Activated naive CD8-positive, alpha-beta T cell treated with anti-CD3 and anti-CD28 coated beads, Interleukin-2, amount 50 U/mL, for 24 hours (primary cell): Measurements from ENCODE around the gene SYNDIG1L.
"Not testable (repeated sequence)": the region's sequence is repeated elsewhere in the genome, so short reads cannot be mapped to it uniquely, and the experiment has no call there.

Source experiments
- ATAC-seq: fragments of 150-1000 bp; cut with Tn5 transposase; one replicate; pipeline ENCODE4 v1.10.0; 2021
- DNase-seq: peaks from one replicate; pipeline ENCODE4 v3.0.0; 2021
- H3K27ac Mint-ChIP-seq: one replicate; pipeline ENCODE4 v1.8.0; 2021; ENCODE audit warnings: mild to moderate bottlenecking, mixed read lengths
- H3K27me3 Mint-ChIP-seq: one replicate; pipeline ENCODE4 v1.8.0; 2021; ENCODE audit warnings: mixed read lengths
- H3K36me3 Mint-ChIP-seq: one replicate; pipeline ENCODE4 v1.8.0; 2021; ENCODE audit warnings: low read depth, mixed read lengths
- H3K4me1 Mint-ChIP-seq: one replicate; pipeline ENCODE4 v1.8.0; 2021; ENCODE audit warnings: mixed read lengths
- H3K4me3 Mint-ChIP-seq: one replicate; pipeline ENCODE4 v1.8.0; 2021; ENCODE audit warnings: mild to moderate bottlenecking, moderate library complexity, mixed read lengths
- H3K9me3 Mint-ChIP-seq: one replicate; pipeline ENCODE4 v1.8.0; 2021; ENCODE audit warnings: mixed read lengths

SYNDIG1L gene

DNA sequence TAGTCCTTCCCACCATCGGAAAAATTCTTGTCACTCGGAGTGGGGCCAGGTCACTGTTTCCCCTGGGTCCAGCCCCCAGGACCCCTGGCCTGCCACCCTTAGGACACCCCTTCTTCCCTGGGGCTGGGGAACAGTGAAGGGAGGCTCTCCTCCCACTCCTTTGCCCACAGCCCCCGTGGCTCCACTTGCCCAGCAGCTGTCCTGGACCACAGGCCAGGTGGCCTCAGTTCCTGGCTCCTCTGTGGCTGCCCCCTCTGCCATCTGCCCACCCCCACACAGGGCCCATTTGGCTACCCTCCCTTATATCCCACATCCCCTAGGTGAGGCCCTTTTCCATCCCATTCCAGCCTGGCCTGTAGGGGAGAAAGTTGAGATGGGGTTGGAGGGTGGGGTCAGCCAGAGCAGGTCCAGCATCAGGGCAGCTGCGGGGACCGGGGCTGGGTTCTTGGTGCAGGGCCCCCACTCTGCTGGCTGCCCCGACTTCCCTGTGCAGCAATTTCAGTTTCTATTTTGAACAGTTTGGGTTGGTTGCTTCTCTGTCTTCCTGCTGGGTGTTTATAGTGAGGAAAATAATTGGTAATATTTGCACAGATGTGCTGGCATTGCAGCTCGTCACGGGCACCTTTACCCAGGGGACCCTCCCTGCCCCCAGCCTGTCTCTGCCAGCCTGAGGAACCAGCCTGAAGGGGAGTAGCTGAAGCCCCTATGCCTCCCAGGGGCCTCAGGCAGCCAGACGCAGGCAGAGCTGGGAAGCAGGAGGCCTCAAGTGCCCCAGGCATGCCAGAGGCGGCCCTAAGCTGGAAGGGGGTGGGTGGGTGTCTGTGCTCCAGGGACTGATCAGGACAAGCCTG is 23.4 kb downstream of the SYNDIG1L start:
- Mint-ChIP-seq H3K27ac (no peak overlapping the region), H3K4me1 (peaks cover 22% of the 10 kb centered on the region)

GRCh38 chr14:74401504-74402241 is 24.3 kb downstream of the SYNDIG1L start:
- Mint-ChIP-seq H3K4me1 (peaks cover 22% of the 10 kb centered on the region), H3K9me3 (no peaks in the 10 kb centered on the region), H3K27ac (peak overlapping the region; percentile 68), H3K4me3 (peak overlapping the region; percentile 61), H3K36me3 (no peaks in the 10 kb centered on the region), H3K27me3 (no peaks in the 10 kb centered on the region)
- peak; percentile 66 for DNase-seq
- peak; percentile 90 for ATAC-seq

More for the DNA sequence above, 23.4 kb downstream of the SYNDIG1L start:
- Mint-ChIP-seq H3K4me3 (peak overlapping the region; percentile 8), H3K36me3 (no peaks in the 10 kb centered on the region), H3K27me3 (no peaks in the 10 kb centered on the region), H3K9me3 (no peaks in the 10 kb centered on the region)
- DNase-seq (no peak), ATAC-seq (no peak)

- Mint-ChIP-seq H3K4me3 (peak overlapping the region; percentile 61), H3K27me3 (no peaks in the 10 kb centered on the region), H3K4me1 (peaks cover 22% of the 10 kb centered on the region), H3K27ac (peak overlapping the region; percentile 68), H3K36me3 (no peaks in the 10 kb centered on the region), H3K9me3 (no peaks in the 10 kb centered on the region)
- ATAC-seq (peak; percentile 14), DNase-seq (no peak)
These were observed 25.0 kb downstream of the SYNDIG1L start for GRCh38 chr14:74400919-74401503.

DNA sequence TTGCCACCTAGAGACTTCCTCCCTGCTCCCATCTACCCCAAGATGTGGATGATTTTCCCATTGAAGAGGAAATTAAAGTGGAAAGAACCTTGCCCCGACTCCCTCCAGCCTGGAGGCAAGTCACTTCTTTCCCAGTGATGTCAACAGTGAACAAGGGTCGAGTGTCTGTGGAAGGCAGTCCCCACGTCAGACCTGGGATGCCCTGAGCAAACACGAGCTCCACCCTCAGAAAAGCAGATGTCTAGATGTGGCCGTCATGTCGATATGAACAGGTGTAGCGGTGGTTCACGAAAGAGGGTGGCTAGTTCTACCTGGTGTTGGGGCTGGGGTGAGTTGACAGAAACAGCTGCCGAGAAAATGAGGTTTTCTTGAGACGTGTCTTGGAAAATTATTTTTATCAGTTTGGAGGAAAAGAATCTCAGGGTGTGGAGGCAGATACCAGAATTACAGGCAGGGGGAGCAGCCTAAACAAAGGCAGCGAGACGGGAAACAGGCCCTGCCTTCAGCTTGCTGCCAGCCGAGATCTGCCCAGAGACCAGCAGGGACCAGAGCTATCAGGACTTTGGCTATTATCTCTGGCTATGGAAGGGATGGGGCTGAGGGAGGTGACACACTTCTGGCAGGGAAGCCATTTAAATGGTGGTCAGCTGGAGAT is 25.9 kb downstream of the SYNDIG1L start:
- Mint-ChIP-seq H3K9me3 (no peaks in the 10 kb centered on the region), H3K4me3 (no peak overlapping the region), H3K27ac (no peak overlapping the region), H3K27me3 (no peaks in the 10 kb centered on the region), H3K4me1 (peaks cover 22% of the 10 kb centered on the region), H3K36me3 (no peaks in the 10 kb centered on the region)
- ATAC-seq: no peak
- no peak for DNase-seq

DNA sequence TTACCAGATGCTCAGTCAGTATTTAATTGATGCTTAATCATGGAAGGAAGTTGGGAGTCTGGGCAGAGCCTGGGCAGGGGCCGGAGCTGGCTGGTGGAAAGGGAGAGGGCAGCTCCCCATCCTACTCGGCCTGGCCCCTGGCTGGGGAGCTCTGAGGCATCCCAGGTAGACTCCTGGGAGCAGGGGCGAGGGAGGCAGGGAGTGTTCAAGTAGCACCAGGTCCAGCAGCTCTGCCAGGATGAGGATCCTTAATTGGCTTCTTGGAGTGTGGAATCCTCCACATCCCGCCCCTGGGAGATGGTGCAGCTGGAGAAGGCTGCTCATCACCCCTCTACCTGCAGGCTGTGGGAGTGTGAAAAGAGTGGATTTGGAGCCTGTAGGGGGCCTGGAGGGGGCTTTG is 30.9 kb downstream of the SYNDIG1L start:
- H3K27me3 Mint-ChIP-seq: peaks cover 5% of the 10 kb centered on the region
- no peaks in the 10 kb centered on the region for H3K4me1 Mint-ChIP-seq
- H3K4me3 Mint-ChIP-seq: no peak overlapping the region
- H3K9me3 Mint-ChIP-seq: no peaks in the 10 kb centered on the region
- no peak for ATAC-seq
- no peak for DNase-seq
- H3K27ac Mint-ChIP-seq: no peak overlapping the region
- no peaks in the 10 kb centered on the region for H3K36me3 Mint-ChIP-seq

GRCh38 chr14:74394549-74394948 is 31.5 kb downstream of the SYNDIG1L start:
- Mint-ChIP-seq H3K4me3 (no peak overlapping the region), H3K36me3 (no peaks in the 10 kb centered on the region), H3K9me3 (no peaks in the 10 kb centered on the region), H3K4me1 (no peaks in the 10 kb centered on the region), H3K27me3 (peaks cover 5% of the 10 kb centered on the region), H3K27ac (no peak overlapping the region)
- DNase-seq: no peak
- ATAC-seq: no peak

- no peak for ATAC-seq
- Mint-ChIP-seq H3K27me3 (peaks cover 5% of the 10 kb centered on the region), H3K4me1 (no peaks in the 10 kb centered on the region), H3K27ac (no peak overlapping the region), H3K36me3 (no peaks in the 10 kb centered on the region), H3K9me3 (no peaks in the 10 kb centered on the region), H3K4me3 (no peak overlapping the region)
- DNase-seq: no peak
These were observed 33.1 kb downstream of the SYNDIG1L start for GRCh38 chr14:74392616-74393570.

DNA sequence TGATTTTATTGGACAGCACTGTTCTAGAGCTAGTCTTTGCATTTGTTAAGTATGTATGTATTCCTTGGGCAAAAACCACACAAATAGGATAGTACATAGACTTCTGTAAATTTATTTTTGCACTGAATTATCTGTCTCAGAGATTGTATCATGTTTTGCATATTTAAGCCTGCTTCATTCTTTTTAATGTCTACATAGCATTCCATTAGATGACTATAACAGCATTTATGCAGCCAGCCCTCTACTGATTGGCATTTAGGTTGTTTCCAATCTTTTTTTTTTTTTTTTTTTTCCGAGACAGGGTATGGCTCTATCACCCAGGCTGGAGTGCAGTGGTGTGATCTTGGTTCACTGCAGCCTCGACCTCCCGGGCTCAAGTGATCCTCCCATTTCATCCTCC is 34.5 kb downstream of the SYNDIG1L start:
- Mint-ChIP-seq H3K27me3 (peaks cover 5% of the 10 kb centered on the region), H3K4me3 (no peak overlapping the region), H3K36me3 (no peaks in the 10 kb centered on the region), H3K4me1 (no peaks in the 10 kb centered on the region), H3K27ac (no peak overlapping the region), H3K9me3 (no peaks in the 10 kb centered on the region)
- DNase-seq: no peak
- no peak for ATAC-seq

DNA sequence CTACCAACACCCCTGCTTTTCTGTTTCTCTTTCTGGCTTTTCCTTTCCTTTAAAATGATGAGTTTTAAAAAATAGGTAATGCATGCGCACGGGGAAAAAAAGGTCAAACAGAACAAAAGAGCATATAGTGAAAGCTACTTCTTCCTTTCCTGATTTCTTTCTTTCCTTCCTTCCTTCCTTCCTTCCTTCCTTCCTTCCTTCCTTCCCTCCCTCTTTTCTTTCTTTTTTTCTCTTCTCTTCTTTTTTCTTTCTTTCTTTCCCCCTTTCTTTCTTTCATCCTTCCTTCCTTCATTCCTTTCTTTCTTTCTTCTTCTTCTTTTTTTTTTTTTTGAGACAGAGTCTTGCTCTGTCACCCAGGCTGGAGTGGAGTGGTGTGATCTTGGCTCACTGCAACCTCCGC is 35.5 kb downstream of the SYNDIG1L start:
- not testable (repeated sequence) for H3K4me1 Mint-ChIP-seq, DNase-seq, H3K9me3 Mint-ChIP-seq, H3K4me3 Mint-ChIP-seq, H3K27me3 Mint-ChIP-seq, ATAC-seq, H3K36me3 Mint-ChIP-seq, H3K27ac Mint-ChIP-seq

DNA sequence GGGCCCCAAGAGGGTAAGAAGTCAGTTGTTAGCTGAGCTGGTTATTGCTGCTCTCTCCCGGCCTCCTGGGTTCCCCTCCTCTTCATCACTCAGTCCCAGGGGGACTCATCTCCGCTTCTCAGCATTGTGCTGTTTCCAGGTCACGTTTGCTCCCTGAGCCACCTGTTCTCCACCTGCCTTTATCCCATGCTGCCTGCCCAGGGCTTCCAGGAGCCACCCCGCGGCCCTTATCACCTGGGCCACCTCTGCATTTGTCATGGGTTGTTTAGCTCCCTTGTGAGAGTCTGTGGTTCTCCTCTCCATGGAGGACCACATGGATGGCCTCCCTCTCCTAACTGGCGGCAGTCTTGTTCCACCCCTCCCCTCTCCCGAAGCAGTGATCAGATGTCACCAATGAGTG is 36.0 kb downstream of the SYNDIG1L start:
- Mint-ChIP-seq H3K4me3 (no peak overlapping the region), H3K36me3 (no peaks in the 10 kb centered on the region), H3K4me1 (no peaks in the 10 kb centered on the region), H3K27ac (no peak overlapping the region), H3K27me3 (peaks cover 5% of the 10 kb centered on the region), H3K9me3 (no peaks in the 10 kb centered on the region)
- ATAC-seq (no peak), DNase-seq (no peak)

- DNase-seq (no peak), ATAC-seq (no peak)
- H3K9me3 Mint-ChIP-seq: no peaks in the 10 kb centered on the region
- H3K4me1 Mint-ChIP-seq: no peaks in the 10 kb centered on the region
- H3K27me3 Mint-ChIP-seq: no peaks in the 10 kb centered on the region
- no peak overlapping the region for H3K4me3 Mint-ChIP-seq
- H3K27ac Mint-ChIP-seq: no peak overlapping the region
- H3K36me3 Mint-ChIP-seq: no peaks in the 10 kb centered on the region
These were observed 43.8 kb downstream of the SYNDIG1L start for GRCh38 chr14:74382231-74382630.

DNA sequence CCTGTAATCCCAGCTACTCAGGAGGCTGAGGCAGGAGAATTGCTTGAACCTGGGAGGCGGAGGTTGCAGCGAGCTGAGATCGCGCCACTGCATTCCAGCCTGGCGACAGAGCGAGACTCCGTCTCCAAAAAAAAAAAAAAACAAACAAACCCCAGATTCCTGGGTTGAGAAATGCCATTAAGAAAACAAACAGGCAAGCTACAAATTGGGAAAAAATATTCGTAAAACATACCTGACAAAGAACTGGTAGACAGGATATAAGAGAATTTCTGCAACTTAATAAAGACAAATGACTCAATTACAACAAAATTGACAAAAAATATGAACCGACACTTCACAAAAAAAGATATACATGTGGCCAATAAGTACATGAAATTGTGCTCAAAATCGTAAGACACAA is 44.4 kb downstream of the SYNDIG1L start:
- H3K36me3 Mint-ChIP-seq, H3K4me1 Mint-ChIP-seq, DNase-seq, ATAC-seq, H3K4me3 Mint-ChIP-seq, H3K9me3 Mint-ChIP-seq, H3K27me3 Mint-ChIP-seq, H3K27ac Mint-ChIP-seq: not testable (repeated sequence)

GRCh38 chr14:74380845-74381244 is 45.2 kb downstream of the SYNDIG1L start:
- Mint-ChIP-seq H3K27me3 (no peaks in the 10 kb centered on the region), H3K36me3 (no peaks in the 10 kb centered on the region), H3K9me3 (no peaks in the 10 kb centered on the region), H3K4me1 (no peaks in the 10 kb centered on the region), H3K27ac (no peak overlapping the region), H3K4me3 (no peak overlapping the region)
- ATAC-seq (no peak), DNase-seq (no peak)

DNA sequence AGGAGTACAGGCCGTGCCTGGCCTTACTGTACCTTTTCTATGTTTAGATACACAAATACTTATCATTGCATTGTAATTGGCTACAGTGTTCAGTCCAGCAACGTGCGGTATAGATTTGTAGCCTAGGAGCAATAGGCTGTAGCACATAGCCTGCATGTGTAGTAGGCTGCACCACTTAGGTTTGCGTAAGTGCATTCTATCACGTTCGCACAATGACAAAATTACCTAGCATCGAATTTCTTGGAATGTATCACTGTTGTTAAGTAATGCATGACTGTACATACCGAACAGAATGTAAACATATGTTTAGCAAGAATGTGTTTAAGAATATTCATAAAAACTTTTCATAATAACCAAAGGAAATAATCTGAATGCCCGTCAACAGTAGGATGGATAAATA is 45.8 kb downstream of the SYNDIG1L start:
- DNase-seq (no peak), ATAC-seq (no peak)
- Mint-ChIP-seq H3K36me3 (no peaks in the 10 kb centered on the region), H3K9me3 (no peaks in the 10 kb centered on the region), H3K4me3 (no peak overlapping the region), H3K27me3 (no peaks in the 10 kb centered on the region), H3K4me1 (no peaks in the 10 kb centered on the region), H3K27ac (no peak overlapping the region)
